ENCODE results near the gene DICER1. TPM values are rescaled to one million over a fixed set of nuclear protein-coding genes. Genes with fewer than 3 reads are reported as not detected.

The DICER1 gene
- total RNA-seq, 4 donors from 2014 or later: 29.4 to 63.7 (median 37.9) TPM

DNA sequence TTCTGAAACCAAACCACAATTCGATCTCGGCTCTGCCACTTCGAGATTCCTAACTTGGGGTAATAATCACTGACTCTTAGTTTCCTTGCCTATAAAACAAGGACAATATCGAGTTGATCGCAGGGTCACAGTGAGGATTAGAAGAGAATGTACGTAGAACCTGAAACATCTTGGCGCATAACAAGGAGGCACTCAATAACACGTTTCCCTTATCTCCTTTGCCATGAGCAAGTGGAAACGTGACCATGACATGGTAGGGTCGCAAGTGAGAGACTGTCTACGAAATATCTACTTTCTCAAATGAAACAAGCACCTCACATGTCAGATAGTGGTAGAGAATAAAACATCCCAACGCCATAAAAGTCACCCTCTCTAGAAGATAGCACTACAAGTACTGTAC is 2.3 kb downstream of the DICER1 start:
- DNase-seq (no peak), ATAC-seq (no peak)
- H3K9me3 ChIP-seq: no peaks in the 10 kb centered on the region
- TF ChIP-seq POLR2A (IDR thresholded peaks at IDR 0.05): no peak
- TF ChIP-seq, protein P1, sequence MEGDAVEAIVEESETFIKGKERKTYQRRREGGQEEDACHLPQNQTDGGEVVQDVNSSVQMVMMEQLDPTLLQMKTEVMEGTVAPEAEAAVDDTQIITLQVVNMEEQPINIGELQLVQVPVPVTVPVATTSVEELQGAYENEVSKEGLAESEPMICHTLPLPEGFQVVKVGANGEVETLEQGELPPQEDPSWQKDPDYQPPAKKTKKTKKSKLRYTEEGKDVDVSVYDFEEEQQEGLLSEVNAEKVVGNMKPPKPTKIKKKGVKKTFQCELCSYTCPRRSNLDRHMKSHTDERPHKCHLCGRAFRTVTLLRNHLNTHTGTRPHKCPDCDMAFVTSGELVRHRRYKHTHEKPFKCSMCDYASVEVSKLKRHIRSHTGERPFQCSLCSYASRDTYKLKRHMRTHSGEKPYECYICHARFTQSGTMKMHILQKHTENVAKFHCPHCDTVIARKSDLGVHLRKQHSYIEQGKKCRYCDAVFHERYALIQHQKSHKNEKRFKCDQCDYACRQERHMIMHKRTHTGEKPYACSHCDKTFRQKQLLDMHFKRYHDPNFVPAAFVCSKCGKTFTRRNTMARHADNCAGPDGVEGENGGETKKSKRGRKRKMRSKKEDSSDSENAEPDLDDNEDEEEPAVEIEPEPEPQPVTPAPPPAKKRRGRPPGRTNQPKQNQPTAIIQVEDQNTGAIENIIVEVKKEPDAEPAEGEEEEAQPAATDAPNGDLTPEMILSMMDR (IDR thresholded peaks at IDR 0.05 in 4 of 5, conservative IDR thresholded peaks at IDR 0.05 in 1 of 5): no peak
- no peaks in the 10 kb centered on the region for H3K27me3 ChIP-seq
- in situ Hi-C loops (cut with MboI; ENCODE audit: low sequenced_read_pairs in 4 of 4) (loop anchor here in 1 of 4 donors (25.0 kb wide), 1 partner anchor 382 kb away; the partner anchor contains the start of gene GLRX5), intact Hi-C loops (cut with DNase I; ENCODE audit: low total_unique reads) (loop anchor here (10.0 kb wide), 1 partner anchor 380 kb away; the partner anchor contains the start of gene GLRX5)
- H3K36me3 ChIP-seq: no peaks in the 10 kb centered on the region
- H3K4me3 ChIP-seq: peak overlapping the region in 2 of 4 donors; percentile 74 to 80
- H3K27ac ChIP-seq: peak overlapping the region in 1 of 4 donors; percentile 90
- peaks cover 31 to 60% of the 10 kb centered on the region in 2 donors for H3K4me1 ChIP-seq

DNA sequence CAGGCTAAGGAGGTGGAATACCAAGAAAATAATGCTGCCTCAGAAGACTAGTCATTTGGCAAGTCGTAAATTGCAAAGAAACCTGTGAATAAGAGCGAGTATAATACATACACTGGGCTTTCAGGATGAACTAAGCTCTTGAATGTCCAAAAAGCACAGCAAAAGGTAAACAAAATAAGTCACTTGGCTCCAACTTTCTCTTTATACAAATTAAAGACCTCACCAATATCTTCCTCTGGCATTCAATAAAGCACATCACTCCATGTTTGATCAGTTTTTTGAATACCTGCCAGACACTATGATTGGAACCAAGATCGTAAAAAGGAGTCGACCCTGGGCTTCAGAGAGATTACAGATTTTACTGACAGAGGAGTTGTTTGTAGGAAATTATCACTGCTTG is 3.5 kb downstream of the DICER1 start:
- peaks cover 41 to 67% of the 10 kb centered on the region in 2 donors for H3K4me1 ChIP-seq
- H3K4me3 ChIP-seq: no peak overlapping the region
- DNase-seq: no peak
- intact Hi-C loops (cut with DNase I; ENCODE audit: low total_unique reads): loop anchor here (10.0 kb wide), 1 partner anchor 381 kb away; the partner anchor contains the start of gene GLRX5
- H3K36me3 ChIP-seq: no peaks in the 10 kb centered on the region
- no peaks in the 10 kb centered on the region for H3K27me3 ChIP-seq
- no peak overlapping the region for H3K27ac ChIP-seq
- in situ Hi-C loops (cut with MboI; ENCODE audit: low sequenced_read_pairs in 4 of 4): loop anchor here in 1 of 4 donors (25.0 kb wide), 1 partner anchor 383 kb away; the partner anchor contains the start of gene GLRX5
- H3K9me3 ChIP-seq: no peaks in the 10 kb centered on the region
- no peak for ATAC-seq
- TF ChIP-seq, protein P1 (IDR thresholded peaks at IDR 0.05 in 4 of 5, conservative IDR thresholded peaks at IDR 0.05 in 1 of 5): no peak
- TF ChIP-seq POLR2A (IDR thresholded peaks at IDR 0.05): no peak

DNA sequence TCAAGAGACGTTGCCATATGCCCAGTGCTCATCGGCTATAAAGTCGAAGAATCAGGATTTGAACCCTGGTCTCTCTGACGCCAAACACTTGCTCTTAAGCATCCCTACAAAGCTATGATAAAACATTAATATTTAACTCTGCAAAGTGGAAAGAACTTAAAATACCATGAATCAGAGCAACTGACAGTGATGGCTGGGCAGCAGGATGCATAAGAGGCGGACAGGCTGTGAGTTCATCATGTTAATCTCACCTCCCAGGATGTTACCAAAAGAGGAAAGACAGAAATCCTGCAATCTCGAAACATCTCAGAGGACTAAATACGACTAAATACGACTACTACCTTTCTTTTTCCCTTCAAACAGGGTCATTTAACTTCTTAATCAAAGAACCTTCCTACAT is 5.8 kb downstream of the DICER1 start:
- TF ChIP-seq POLR2A (IDR thresholded peaks at IDR 0.05): no peak
- TF ChIP-seq, protein P1 (IDR thresholded peaks at IDR 0.05 in 4 of 5, conservative IDR thresholded peaks at IDR 0.05 in 1 of 5): no peak
- no peaks in the 10 kb centered on the region for H3K27me3 ChIP-seq
- in situ Hi-C loops (cut with MboI; ENCODE audit: low sequenced_read_pairs in 4 of 4): loop anchor here in 1 of 4 donors (25.0 kb wide), 1 partner anchor 386 kb away; the partner anchor contains the start of gene GLRX5
- no peak overlapping the region for H3K4me3 ChIP-seq
- H3K4me1 ChIP-seq: peaks cover 51 to 68% of the 10 kb centered on the region in 2 donors
- intact Hi-C loops (cut with DNase I; ENCODE audit: low total_unique reads): loop anchor here (10.0 kb wide), 1 partner anchor 383 kb away; the partner anchor contains the start of gene GLRX5
- no peaks in the 10 kb centered on the region for H3K36me3 ChIP-seq
- H3K9me3 ChIP-seq: no peaks in the 10 kb centered on the region
- DNase-seq (no peak), ATAC-seq (no peak)
- no peak overlapping the region for H3K27ac ChIP-seq

DNA sequence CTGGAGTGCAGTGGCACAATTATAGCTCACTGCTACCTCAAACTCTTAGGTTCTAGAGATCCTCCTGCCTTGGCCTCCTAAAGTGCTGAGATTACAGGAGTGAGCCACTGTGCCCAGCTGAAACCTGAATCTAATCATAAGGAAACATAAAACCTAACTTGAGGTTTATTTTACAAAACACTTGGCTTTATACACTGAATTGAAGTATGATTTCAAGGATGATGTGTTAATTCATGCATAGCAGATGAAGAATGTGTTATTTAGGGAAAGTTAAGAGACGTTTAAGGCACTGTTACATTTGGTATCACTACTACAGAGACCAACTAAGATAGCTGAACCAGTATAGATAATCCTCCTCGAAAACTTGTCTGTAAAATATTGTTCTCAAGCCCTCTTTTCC is 6.4 kb downstream of the DICER1 start:
- Histone ChIP-seq H3K4me1 (peaks cover 48 to 65% of the 10 kb centered on the region in 2 donors), H3K4me3 (no peak overlapping the region), H3K9me3 (no peaks in the 10 kb centered on the region), H3K27me3 (no peaks in the 10 kb centered on the region), H3K27ac (no peak overlapping the region), H3K36me3 (no peaks in the 10 kb centered on the region)
- TF ChIP-seq, protein P1 (IDR thresholded peaks at IDR 0.05 in 4 of 5, conservative IDR thresholded peaks at IDR 0.05 in 1 of 5): no peak
- no peak for TF ChIP-seq POLR2A (IDR thresholded peaks at IDR 0.05)
- in situ Hi-C loops (cut with MboI; ENCODE audit: low sequenced_read_pairs in 4 of 4) (loop anchor here in 1 of 4 donors (25.0 kb wide), 1 partner anchor 386 kb away; the partner anchor contains the start of gene GLRX5), intact Hi-C loops (cut with DNase I; ENCODE audit: low total_unique reads) (loop anchor here (10.0 kb wide), 1 partner anchor 384 kb away; the partner anchor contains the start of gene GLRX5)
- ATAC-seq (no peak), DNase-seq (no peak)
